Endothelial cell of umbilical vein (primary cell): ENCODE measurements around the gene PDGFA.

ENCODE experiments used
- CTCF ChIP-seq, 2 donors: IDR thresholded peaks; 1 replicate in 1 of 2; 2 replicates in 1 of 2; pipeline ENCODE4 v1.5.1; 2011; ENCODE audit warnings: low read length in 2 of 2, mild to moderate bottlenecking in 2 of 2, moderate library complexity in 2 of 2, control low read depth in 1 of 2, inconsistent platforms in 1 of 2, low read depth in 1 of 2; ENCODE audit not compliant: insufficient read depth in 1 of 2; ENCODE audit errors: extremely low read depth in 1 of 2
- EZH2 ChIP-seq: IDR thresholded peaks from 2 replicates; pipeline ENCODE4 v1.6.1; 2012; ENCODE audit warnings: borderline replicate concordance, low read depth, mild to moderate bottlenecking, moderate library complexity, low read length, inconsistent platforms; ENCODE audit not compliant: severe bottlenecking
- MYC ChIP-seq: IDR thresholded peaks from one replicate; pipeline ENCODE4 v1.6.1; 2011; ENCODE audit warnings: mild to moderate bottlenecking, low read depth, low read length
- POLR2A ChIP-seq: IDR thresholded peaks from 2 replicates; pipeline ENCODE4 v1.6.1; 2012; ENCODE audit warnings: low read depth, mild to moderate bottlenecking, control low read depth, low read length
- POLR2AphosphoS5 ChIP-seq: IDR thresholded peaks from 2 replicates; pipeline ENCODE4 v1.6.1; 2012; ENCODE audit warnings: low read depth, mild to moderate bottlenecking, control low read depth, low read length, moderate library complexity; ENCODE audit not compliant: insufficient read depth

GRCh38 chr7:473211-473734 lies 46.4 kb downstream of the PDGFA start:
- no peak for TF ChIP-seq CTCF (IDR thresholded peaks at IDR 0.05; ENCODE audit: extremely low read depth in 1 of 2, insufficient read depth in 1 of 2, low read depth in 1 of 2, low read length in 2 of 2)
- no peak for TF ChIP-seq POLR2A
- no peak for TF ChIP-seq MYC
- no peak for TF ChIP-seq EZH2
- TF ChIP-seq POLR2AphosphoS5, result no peak
